HCT116 (cell line): ENCODE measurements around the gene SLC22A2.

Source experiments
- EZH2 ChIP-seq: fragments of 200-600 bp; sonication (generic); IDR thresholded peaks from 2 replicates; pipeline ENCODE4 v1.6.1; 2017; ENCODE audit warnings: antibody characterized with exemption, mixed run types
- POLR2A ChIP-seq: IDR thresholded peaks from 2 replicates; pipeline ENCODE4 v1.7.0; 2011; ENCODE audit warnings: borderline replicate concordance; ENCODE audit not compliant: insufficient read depth, insufficient read length; ENCODE audit errors: extremely low read depth
- POLR2AphosphoS5 ChIP-seq: IDR thresholded peaks from 2 replicates; pipeline ENCODE4 v1.6.1; 2011; ENCODE audit warnings: mild to moderate bottlenecking, low read depth, low read length, moderate library complexity
- ZFX ChIP-seq: fragments of 450-650 bp; IDR thresholded peaks from 2 replicates; pipeline ENCODE4 v1.6.1; 2017
- TF ChIP-seq, protein P1 (sequence below), 3 experiments: fragments of 200-600 bp in 1 of 3; sonication (generic) in 1 of 3; IDR thresholded peaks in 2 of 3; conservative IDR thresholded peaks in 1 of 3; 2 replicates each; pipeline ENCODE4 v1.5.1; 2012 to 2017; ENCODE audit warnings: low read depth in 2 of 3, low read length in 2 of 3, antibody characterized with exemption in 1 of 3, borderline replicate concordance in 1 of 3, control low read depth in 1 of 3, mild to moderate bottlenecking in 1 of 3, mixed read lengths in 1 of 3, mixed run types in 1 of 3, moderate library complexity in 1 of 3; ENCODE audit not compliant: insufficient read depth in 1 of 3

DNA sequence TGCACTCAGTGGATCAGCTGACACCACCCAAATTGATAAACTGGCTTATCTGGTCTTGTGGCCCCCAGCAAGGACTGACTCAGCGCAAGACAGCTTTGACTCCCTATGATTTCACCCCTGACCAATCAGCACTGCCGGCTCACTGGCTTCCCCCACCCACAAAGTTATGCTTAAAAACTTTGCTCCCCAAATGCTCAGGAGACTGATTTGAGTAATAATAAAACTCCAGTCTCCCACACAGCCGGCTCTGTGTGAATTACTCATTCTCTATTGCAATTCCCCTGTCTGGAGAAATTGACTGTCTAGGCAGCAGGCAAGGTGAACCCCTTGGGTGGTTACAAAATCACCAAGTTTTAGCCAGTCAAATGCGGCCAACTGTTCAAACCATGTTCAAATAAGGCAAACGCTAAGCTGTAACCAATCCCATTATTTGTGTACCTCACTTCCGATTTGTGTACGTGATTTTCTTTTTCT, 32.5 kb downstream of the SLC22A2 start:
- TF ChIP-seq, protein P1, sequence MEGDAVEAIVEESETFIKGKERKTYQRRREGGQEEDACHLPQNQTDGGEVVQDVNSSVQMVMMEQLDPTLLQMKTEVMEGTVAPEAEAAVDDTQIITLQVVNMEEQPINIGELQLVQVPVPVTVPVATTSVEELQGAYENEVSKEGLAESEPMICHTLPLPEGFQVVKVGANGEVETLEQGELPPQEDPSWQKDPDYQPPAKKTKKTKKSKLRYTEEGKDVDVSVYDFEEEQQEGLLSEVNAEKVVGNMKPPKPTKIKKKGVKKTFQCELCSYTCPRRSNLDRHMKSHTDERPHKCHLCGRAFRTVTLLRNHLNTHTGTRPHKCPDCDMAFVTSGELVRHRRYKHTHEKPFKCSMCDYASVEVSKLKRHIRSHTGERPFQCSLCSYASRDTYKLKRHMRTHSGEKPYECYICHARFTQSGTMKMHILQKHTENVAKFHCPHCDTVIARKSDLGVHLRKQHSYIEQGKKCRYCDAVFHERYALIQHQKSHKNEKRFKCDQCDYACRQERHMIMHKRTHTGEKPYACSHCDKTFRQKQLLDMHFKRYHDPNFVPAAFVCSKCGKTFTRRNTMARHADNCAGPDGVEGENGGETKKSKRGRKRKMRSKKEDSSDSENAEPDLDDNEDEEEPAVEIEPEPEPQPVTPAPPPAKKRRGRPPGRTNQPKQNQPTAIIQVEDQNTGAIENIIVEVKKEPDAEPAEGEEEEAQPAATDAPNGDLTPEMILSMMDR (IDR thresholded peaks at IDR 0.05 in 2 of 3, conservative IDR thresholded peaks at IDR 0.05 in 1 of 3; ENCODE audit: borderline replicate concordance in 1 of 3, insufficient read depth in 1 of 3, low read depth in 2 of 3, low read length in 2 of 3): no peak
- TF ChIP-seq POLR2A (no peak), EZH2 (no peak), ZFX (no peak), POLR2AphosphoS5 (no peak)
